ENCODE data around the gene GPD2. TPM values are rescaled to one million over a fixed set of nuclear protein-coding genes. Genes with fewer than 3 reads are reported as not detected.

Gene GPD2
- total and polyA plus RNA-seq, 2 of the 8 experiments (the other 6 are each of a cell fraction or from before 2014, with no cell fraction given): 8.4 to 43.1 TPM

DNA sequence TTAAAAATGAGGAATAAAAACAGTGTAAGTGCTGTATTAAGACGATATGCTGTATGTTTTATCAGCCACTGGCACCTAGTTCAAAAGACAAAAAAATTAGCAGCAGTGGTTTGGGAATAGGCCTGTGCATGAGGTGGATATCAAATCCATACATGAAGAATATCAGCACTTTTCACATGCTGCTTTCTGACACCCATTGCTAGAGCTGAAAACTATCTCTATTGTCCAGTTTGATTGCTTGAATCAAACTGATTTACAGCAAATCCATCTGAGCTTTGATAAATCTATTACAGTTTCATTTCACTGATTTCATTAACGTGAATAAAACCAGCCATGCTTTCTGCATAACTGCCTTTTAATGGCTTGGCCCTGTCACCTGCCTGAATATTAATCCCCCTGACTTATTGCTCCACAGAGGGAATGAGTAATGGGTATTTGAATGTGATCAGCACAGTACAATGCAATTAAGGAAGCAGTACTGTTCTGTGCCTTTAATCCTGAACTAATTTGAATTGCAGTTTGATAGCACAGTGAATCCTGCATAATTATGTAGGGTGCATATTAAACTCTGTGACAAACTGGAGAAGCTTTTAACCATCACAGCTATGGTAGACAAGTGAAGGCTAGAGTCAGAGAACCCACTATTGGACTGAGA lies 154.0 kb downstream of the GPD2 start (continued):
- TF ChIP-seq, protein P1, sequence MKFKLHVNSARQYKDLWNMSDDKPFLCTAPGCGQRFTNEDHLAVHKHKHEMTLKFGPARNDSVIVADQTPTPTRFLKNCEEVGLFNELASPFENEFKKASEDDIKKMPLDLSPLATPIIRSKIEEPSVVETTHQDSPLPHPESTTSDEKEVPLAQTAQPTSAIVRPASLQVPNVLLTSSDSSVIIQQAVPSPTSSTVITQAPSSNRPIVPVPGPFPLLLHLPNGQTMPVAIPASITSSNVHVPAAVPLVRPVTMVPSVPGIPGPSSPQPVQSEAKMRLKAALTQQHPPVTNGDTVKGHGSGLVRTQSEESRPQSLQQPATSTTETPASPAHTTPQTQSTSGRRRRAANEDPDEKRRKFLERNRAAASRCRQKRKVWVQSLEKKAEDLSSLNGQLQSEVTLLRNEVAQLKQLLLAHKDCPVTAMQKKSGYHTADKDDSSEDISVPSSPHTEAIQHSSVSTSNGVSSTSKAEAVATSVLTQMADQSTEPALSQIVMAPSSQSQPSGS (IDR thresholded peaks at IDR 0.05; ENCODE audit: low read length): no peak
- TF ChIP-seq TAF1 (IDR thresholded peaks at IDR 0.05; ENCODE audit: low read depth, low read length) (no peak), HDAC2 (IDR thresholded peaks at IDR 0.05; ENCODE audit: borderline replicate concordance in 1 of 2, low read depth in 2 of 2, low read length in 2 of 2) (no peak)

All from H1 (cell line).